Adipocyte (in vitro differentiated cells): ENCODE results near the gene PPP1R16B.

Source experiments
- DNase-seq: peaks from one replicate; pipeline ENCODE4 v3.0.0-alpha.2; 2015; ENCODE audit warnings: low read depth
- H3K27me3 ChIP-seq: replicated peaks from 2 replicates; pipeline ENCODE4 v1.7.0; 2013; ENCODE audit warnings: mild to moderate bottlenecking, low read length, moderate library complexity; ENCODE audit not compliant: control insufficient read depth, insufficient read depth
- H3K36me3 ChIP-seq: 2 replicates; pipeline ENCODE4 v1.7.0; 2013; ENCODE audit warnings: low read length, mild to moderate bottlenecking, moderate library complexity; ENCODE audit not compliant: control insufficient read depth, insufficient read depth, severe bottlenecking
- H3K4me1 ChIP-seq: 2 replicates; pipeline ENCODE4 v1.7.0; 2013; ENCODE audit warnings: mild to moderate bottlenecking, low read length, moderate library complexity; ENCODE audit not compliant: control insufficient read depth, insufficient read depth
- H3K4me3 ChIP-seq: 2 replicates; pipeline ENCODE4 v1.7.0; 2013; ENCODE audit warnings: mild to moderate bottlenecking, low read length, moderate library complexity
- H3K9ac ChIP-seq: 2 replicates; pipeline ENCODE4 v1.7.0; 2013; ENCODE audit warnings: mild to moderate bottlenecking, low read length, moderate library complexity
- H3K9me3 ChIP-seq: 2 replicates; pipeline ENCODE4 v1.7.0; 2013; ENCODE audit warnings: mild to moderate bottlenecking, low read length, moderate library complexity; ENCODE audit not compliant: control insufficient read depth

PPP1R16B gene

DNA sequence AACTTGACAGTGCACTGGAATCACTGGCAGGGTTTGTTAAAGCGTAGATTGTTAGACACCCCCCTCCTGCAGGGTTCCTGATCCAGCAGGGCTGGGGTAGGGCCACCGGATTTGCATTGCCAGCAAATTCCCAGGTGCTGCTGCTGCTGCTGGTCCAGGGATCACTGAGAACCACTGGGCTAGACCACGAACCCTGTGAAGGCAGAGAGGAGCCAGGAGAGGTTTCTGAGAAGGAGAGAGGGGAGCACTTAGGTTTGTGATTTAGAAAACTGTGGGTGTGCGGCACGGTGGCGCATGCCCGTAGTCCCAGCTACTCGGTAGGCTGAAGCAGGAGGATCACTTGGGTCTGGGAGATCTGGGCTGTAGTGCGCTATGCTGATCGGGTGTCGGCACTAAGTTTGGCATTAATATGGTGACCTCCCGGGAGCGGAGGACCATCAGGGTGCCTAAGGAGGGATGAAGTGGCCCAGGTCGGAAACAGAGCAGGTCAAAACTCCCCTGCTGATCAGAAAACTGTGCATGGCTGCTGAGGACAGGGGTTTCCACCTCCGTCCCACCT, 67.1 kb downstream of the PPP1R16B start:
- H3K27me3 ChIP-seq, result peaks cover 50% of the 10 kb centered on the region
- no peak for DNase-seq
- H3K36me3 ChIP-seq, result no peaks in the 10 kb centered on the region
- H3K4me1 ChIP-seq, result no peaks in the 10 kb centered on the region
- no peak overlapping the region for H3K4me3 ChIP-seq
- no peak overlapping the region for H3K9ac ChIP-seq
- H3K9me3 ChIP-seq, result peaks cover 3% of the 10 kb centered on the region

GRCh38 chr20:38873050-38873581, 67.6 kb downstream of the PPP1R16B start:
- H3K4me1 ChIP-seq, result no peaks in the 10 kb centered on the region
- H3K9me3 ChIP-seq, result peaks cover 8% of the 10 kb centered on the region
- H3K36me3 ChIP-seq, result no peaks in the 10 kb centered on the region
- peaks cover 49% of the 10 kb centered on the region for H3K27me3 ChIP-seq
- DNase-seq, result no peak
- H3K4me3 ChIP-seq, result no peak overlapping the region
- H3K9ac ChIP-seq, result no peak overlapping the region

DNA sequence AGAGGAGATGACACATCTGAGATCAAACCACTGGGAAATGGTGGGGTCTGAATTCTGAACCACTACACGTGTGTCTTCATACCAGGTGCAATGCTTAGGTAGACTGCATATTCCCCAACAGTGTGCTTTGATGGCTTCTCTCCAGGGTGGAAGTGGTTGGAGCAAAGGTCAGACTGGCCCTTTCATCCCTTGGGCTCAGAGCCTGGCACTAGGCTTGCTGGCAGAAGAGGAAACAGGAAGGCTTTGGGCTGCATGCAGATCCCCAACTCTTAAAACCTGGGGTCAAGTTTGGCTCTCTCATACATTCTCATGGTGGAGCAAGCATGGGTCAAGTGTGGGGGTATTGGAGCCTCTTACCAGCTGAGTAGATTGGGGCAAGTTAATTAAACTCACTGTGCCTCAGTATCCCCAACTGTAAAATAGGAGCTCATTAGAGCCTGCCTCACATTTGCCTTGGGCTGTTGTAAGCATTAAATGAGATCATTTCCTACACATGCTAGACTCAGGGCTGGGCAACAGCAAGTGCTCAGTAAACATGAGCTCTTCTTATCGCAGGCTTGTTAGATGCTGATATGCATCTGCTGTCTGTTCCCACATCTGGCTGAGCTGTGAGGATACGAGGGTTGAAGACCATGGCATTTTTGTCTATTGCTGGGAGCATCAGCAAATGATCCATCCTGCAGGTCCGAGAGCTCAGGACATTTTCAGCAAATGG, 69.1 kb downstream of the PPP1R16B start:
- Histone ChIP-seq H3K4me1 (no peaks in the 10 kb centered on the region), H3K4me3 (no peak overlapping the region), H3K9me3 (peaks cover 10% of the 10 kb centered on the region), H3K36me3 (no peaks in the 10 kb centered on the region), H3K9ac (no peak overlapping the region), H3K27me3 (peaks cover 59% of the 10 kb centered on the region)
- DNase-seq, result no peak

- DNase-seq, result no peak
- Histone ChIP-seq H3K27me3 (peaks cover 60% of the 10 kb centered on the region), H3K4me3 (no peak overlapping the region), H3K4me1 (no peaks in the 10 kb centered on the region), H3K36me3 (no peaks in the 10 kb centered on the region), H3K9ac (no peak overlapping the region), H3K9me3 (peaks cover 10% of the 10 kb centered on the region)
Measured at GRCh38 chr20:38875175-38875993, 69.9 kb downstream of the PPP1R16B start.

GRCh38 chr20:38877483-38877882, 72.0 kb downstream of the PPP1R16B start:
- H3K4me3 ChIP-seq, result no peak overlapping the region
- no peak for DNase-seq

GRCh38 chr20:38878866-38879265, 73.4 kb downstream of the PPP1R16B start:
- Histone ChIP-seq H3K4me3 (no peak overlapping the region), H3K9me3 (peaks cover 10% of the 10 kb centered on the region), H3K36me3 (no peaks in the 10 kb centered on the region), H3K27me3 (peaks cover 63% of the 10 kb centered on the region), H3K9ac (no peak overlapping the region), H3K4me1 (no peaks in the 10 kb centered on the region)
- DNase-seq, result peak; percentile 35

More at GRCh38 chr20:38877483-38877882, 72.0 kb downstream of the PPP1R16B start:
- peaks cover 58% of the 10 kb centered on the region for H3K27me3 ChIP-seq
- H3K9ac ChIP-seq, result no peak overlapping the region
- peaks cover 10% of the 10 kb centered on the region for H3K9me3 ChIP-seq
- H3K36me3 ChIP-seq, result no peaks in the 10 kb centered on the region
- no peaks in the 10 kb centered on the region for H3K4me1 ChIP-seq

GRCh38 chr20:38880952-38881735, 75.6 kb downstream of the PPP1R16B start:
- Histone ChIP-seq H3K9ac (no peak overlapping the region), H3K36me3 (no peaks in the 10 kb centered on the region), H3K9me3 (peaks cover 10% of the 10 kb centered on the region), H3K27me3 (peaks cover 50% of the 10 kb centered on the region), H3K4me1 (no peaks in the 10 kb centered on the region), H3K4me3 (no peak overlapping the region)
- DNase-seq, result no peak

GRCh38 chr20:38881806-38882440, 76.4 kb downstream of the PPP1R16B start:
- Histone ChIP-seq H3K4me3 (no peak overlapping the region), H3K4me1 (no peaks in the 10 kb centered on the region), H3K27me3 (peaks cover 49% of the 10 kb centered on the region), H3K9me3 (peaks cover 10% of the 10 kb centered on the region), H3K9ac (no peak overlapping the region), H3K36me3 (no peaks in the 10 kb centered on the region)
- DNase-seq, result no peak

DNA sequence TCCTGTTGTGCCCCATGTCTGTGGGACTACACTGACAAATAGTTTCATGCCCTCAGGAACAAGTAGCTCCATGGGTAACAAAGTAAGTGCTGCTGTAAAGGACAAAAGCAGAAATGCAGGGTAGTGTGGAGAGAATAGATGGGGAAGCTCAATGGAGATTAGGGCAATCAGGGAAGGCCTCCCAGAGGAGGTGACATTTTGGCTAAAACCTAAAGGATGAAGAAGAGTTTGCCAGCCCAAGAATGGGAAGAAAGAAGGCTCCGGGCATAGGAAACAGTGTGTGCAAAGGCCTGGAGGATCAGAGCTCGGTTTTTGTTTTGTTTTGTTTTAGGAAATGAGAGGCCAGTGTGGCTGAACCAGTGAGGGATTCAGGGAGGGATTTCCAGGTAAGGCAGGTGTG, 77.1 kb downstream of the PPP1R16B start:
- no peaks in the 10 kb centered on the region for H3K36me3 ChIP-seq
- DNase-seq, result no peak
- no peaks in the 10 kb centered on the region for H3K4me1 ChIP-seq
- peaks cover 7% of the 10 kb centered on the region for H3K9me3 ChIP-seq
- no peak overlapping the region for H3K9ac ChIP-seq
- no peak overlapping the region for H3K4me3 ChIP-seq
- H3K27me3 ChIP-seq, result peaks cover 48% of the 10 kb centered on the region

DNA sequence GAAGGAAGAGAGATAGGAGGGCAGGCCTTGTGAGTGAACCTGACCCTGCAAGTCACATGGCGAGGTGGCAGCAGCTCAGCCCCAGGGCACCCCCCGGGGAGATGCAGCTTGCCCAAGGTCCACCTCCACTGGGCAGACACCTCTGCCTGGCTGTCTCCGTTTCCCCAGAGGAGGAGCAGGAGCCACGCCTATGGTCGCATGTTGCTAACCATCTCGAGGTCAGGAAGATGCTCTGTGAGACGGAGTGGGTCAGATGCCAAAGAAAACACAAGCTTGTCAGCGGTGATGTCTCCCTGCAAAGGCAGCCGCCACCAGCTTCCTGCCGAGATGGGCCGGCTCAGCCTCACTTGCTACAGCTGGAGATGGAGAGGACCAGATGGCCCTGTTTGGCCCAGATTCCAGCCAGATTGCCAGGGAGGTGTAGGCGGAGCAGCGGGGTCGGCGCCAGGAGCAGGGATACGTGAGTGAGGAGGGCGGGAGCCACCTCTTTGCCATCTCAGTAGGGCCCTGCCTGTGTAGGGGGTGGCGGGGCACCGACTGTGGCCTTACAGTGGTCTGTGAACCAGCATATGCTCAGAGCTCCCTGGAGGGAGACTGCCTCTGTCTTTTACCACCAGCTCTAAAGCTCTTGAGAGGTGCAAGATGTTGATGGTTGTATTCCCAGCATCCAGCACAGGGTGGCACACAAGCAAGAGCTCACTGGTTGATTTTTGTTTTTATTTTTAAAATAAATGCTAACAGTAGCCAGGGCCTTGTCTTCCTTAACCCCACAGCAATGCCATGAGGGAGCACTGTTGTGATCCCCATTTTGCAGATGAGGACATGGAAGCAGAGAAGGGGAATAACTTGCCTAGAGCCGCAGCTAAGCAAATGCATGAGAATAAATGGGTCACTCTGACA, 77.8 kb downstream of the PPP1R16B start:
- H3K9me3 ChIP-seq, result no peaks in the 10 kb centered on the region
- DNase-seq, result no peak
- no peak overlapping the region for H3K4me3 ChIP-seq
- H3K27me3 ChIP-seq, result peaks cover 47% of the 10 kb centered on the region
- no peak overlapping the region for H3K9ac ChIP-seq
- H3K4me1 ChIP-seq, result no peaks in the 10 kb centered on the region
- H3K36me3 ChIP-seq, result no peaks in the 10 kb centered on the region
